CD14-positive monocyte (primary cell): ENCODE results near the gene DLK2. TPM values are rescaled to one million over a fixed set of nuclear protein-coding genes. Genes with fewer than 3 reads are reported as not detected.

Source experiments
- DNase-seq, 3 donors: peaks; one replicate each; pipeline ENCODE4 v3.0.0-alpha.2; 2011 to 2022
- H2AFZ ChIP-seq: 2 replicates; pipeline ENCODE4 v1.6.0; 2012; ENCODE audit warnings: mild to moderate bottlenecking, low read depth, low read length, inconsistent platforms; ENCODE audit not compliant: insufficient read depth, poor library complexity, severe bottlenecking
- H3K27ac ChIP-seq, 2 donors: 1 replicate in 1 of 2; 2 replicates in 1 of 2; pipeline ENCODE4 v1.5.1; 2012 to 2013; ENCODE audit warnings: low read length in 2 of 2, control low read depth in 1 of 2, inconsistent platforms in 1 of 2, low read depth in 1 of 2, mild to moderate bottlenecking in 1 of 2
- H3K27me3 ChIP-seq, 2 donors: one replicate each; pipeline versions ENCODE4 v1.6.0 to v1.6.1; 2011 to 2013; ENCODE audit warnings: low read length in 2 of 2; ENCODE audit not compliant: control insufficient read depth in 2 of 2, insufficient read depth in 2 of 2
- H3K36me3 ChIP-seq, 2 donors: replicated peaks in 1 of 2; 1 replicate in 1 of 2; 2 replicates in 1 of 2; pipeline versions ENCODE4 v1.5.1 to v1.6.1; 2012 to 2013; ENCODE audit warnings: low read length in 2 of 2, control low read depth in 1 of 2, inconsistent platforms in 1 of 2, mild to moderate bottlenecking in 1 of 2; ENCODE audit not compliant: insufficient read depth in 2 of 2, control insufficient read depth in 1 of 2
- H3K4me1 ChIP-seq, 2 donors: 1 replicate in 1 of 2; 2 replicates in 1 of 2; pipeline versions ENCODE4 v1.5.1 to v1.6.1; 2012 to 2013; ENCODE audit warnings: low read length in 2 of 2, control low read depth in 1 of 2, inconsistent platforms in 1 of 2, mild to moderate bottlenecking in 1 of 2, moderate library complexity in 1 of 2; ENCODE audit not compliant: insufficient read depth in 2 of 2, control insufficient read depth in 1 of 2
- H3K4me2 ChIP-seq: replicated peaks from 2 replicates; pipeline ENCODE3; 2012; ENCODE audit warnings: low read length, moderate library complexity, mild to moderate bottlenecking; ENCODE audit not compliant: poor library complexity, severe bottlenecking; ENCODE audit errors: extremely low read depth
- H3K4me3 ChIP-seq, 3 experiments: fragments of 200-600 bp in 1 of 3; sonication (generic) in 1 of 3; replicated peaks in 1 of 3; 1 replicate in 2 of 3; 2 replicates in 1 of 3; pipeline ENCODE4 v1.5.1; 2011 to 2013; ENCODE audit warnings: low read length in 3 of 3, mild to moderate bottlenecking in 3 of 3, control low read depth in 2 of 3, low read depth in 2 of 3, inconsistent platforms in 1 of 3, moderate library complexity in 1 of 3
- H3K79me2 ChIP-seq: 2 replicates; pipeline ENCODE4 v1.6.0; 2012; ENCODE audit warnings: mild to moderate bottlenecking, control low read depth, inconsistent platforms, low read length, moderate library complexity; ENCODE audit not compliant: insufficient read depth
- H3K9ac ChIP-seq: 2 replicates; pipeline ENCODE4 v1.6.0; 2017; ENCODE audit warnings: low read length, mild to moderate bottlenecking; ENCODE audit not compliant: insufficient read depth, poor library complexity, severe bottlenecking
- H3K9me3 ChIP-seq, 2 donors: replicated peaks in 1 of 2; 1 replicate in 1 of 2; 2 replicates in 1 of 2; pipeline versions ENCODE4 v1.5.1 to v1.6.1; 2012 to 2013; ENCODE audit warnings: low read length in 2 of 2, control low read depth in 1 of 2; ENCODE audit not compliant: control insufficient read depth in 1 of 2, insufficient read depth in 1 of 2
- H4K20me1 ChIP-seq: 2 replicates; pipeline ENCODE4 v1.6.0; 2012; ENCODE audit warnings: mild to moderate bottlenecking, low read length, control low read depth, moderate library complexity; ENCODE audit not compliant: insufficient read depth
- H3K27ac Mint-ChIP-seq, 7 donors: one replicate each; pipeline ENCODE4 v1.8.0; 2020; ENCODE audit warnings: mild to moderate bottlenecking in 7 of 7, mixed read lengths in 7 of 7, moderate library complexity in 6 of 7, inconsistent platforms in 2 of 7
- H3K27me3 Mint-ChIP-seq, 3 donors: one replicate each; pipeline ENCODE4 v1.8.0; 2021 to 2022; ENCODE audit warnings: low read depth in 3 of 3, mild to moderate bottlenecking in 3 of 3, mixed read lengths in 3 of 3, moderate library complexity in 3 of 3, inconsistent platforms in 1 of 3
- H3K36me3 Mint-ChIP-seq, 2 donors: one replicate each; pipeline ENCODE4 v1.8.0; 2020; ENCODE audit warnings: mixed read lengths in 2 of 2, inconsistent platforms in 1 of 2, mild to moderate bottlenecking in 1 of 2
- H3K4me1 Mint-ChIP-seq: one replicate; pipeline ENCODE4 v1.8.0; 2020; ENCODE audit warnings: mild to moderate bottlenecking, mixed read lengths
- H3K4me3 Mint-ChIP-seq, 2 donors: one replicate each; pipeline ENCODE4 v1.8.0; 2020; ENCODE audit warnings: mild to moderate bottlenecking in 2 of 2, mixed read lengths in 2 of 2, moderate library complexity in 1 of 2
- H3K9me3 Mint-ChIP-seq, 7 donors: one replicate each; pipeline ENCODE4 v1.8.0; 2020 to 2022; ENCODE audit warnings: mixed read lengths in 7 of 7, mild to moderate bottlenecking in 6 of 7, moderate library complexity in 6 of 7, inconsistent platforms in 2 of 7
- CTCF ChIP-seq: fragments of 200-600 bp; IDR thresholded peaks from one replicate; pipeline ENCODE4 v1.8.0; 2022; ENCODE audit warnings: antibody characterized with exemption, mild to moderate bottlenecking
- WGBS: methylation state at CpG from one replicate; pipeline ENCODE4 v1.1.5; 2013; ENCODE audit warnings: missing lambda C conversion rate; ENCODE audit not compliant: insufficient coverage; 5-methylcytosine and 5-hydroxymethylcytosine counted together
- intact Hi-C, 2 donors: fragments of 100-400 bp; cut with micrococcal nuclease; formaldehyde crosslinking; loops; one replicate each; pipeline versions ENCODE4 v1.15.0 to v1.15.1; 2023
- polyA plus RNA-seq, 3 donors: library from polyadenylated mRNA; depleted of rRNA in 1 of 3; unstranded in 2 of 3; stranded (reverse) in 1 of 3; fragments of 300-500 nt in 2 of 3; fragments of >200 nt in 1 of 3; fragmentation: Illumina TruSeq in 2 of 3; gene quantifications; 1 replicate in 2 of 3; 2 replicates in 1 of 3; pipeline ENCODE4 v1.2.3, GENCODE V29; 2012 to 2021

The DLK2 gene
- polyA plus RNA-seq, 3 donors = 0.08 TPM; not detected in 2

DNA sequence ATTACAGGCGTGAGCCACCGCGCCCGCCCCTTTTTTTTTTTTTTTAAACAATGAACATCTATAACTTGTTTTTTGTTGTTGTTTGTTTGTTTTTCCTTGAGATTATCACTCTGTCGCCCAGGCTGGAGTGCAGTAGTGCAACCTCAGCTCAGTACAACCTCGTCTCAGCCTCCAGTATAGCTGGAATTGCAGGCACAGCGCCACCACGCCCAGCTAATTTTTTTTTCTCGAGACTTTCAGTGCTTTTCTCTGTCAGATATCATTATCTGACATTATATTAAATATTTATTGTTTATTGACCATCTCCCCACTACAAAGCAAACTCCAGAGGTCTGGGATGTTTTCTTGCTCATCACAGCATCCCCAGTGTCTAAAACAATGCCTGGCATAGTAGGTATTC lies 2.3 kb upstream of the DLK2 start:
- TF ChIP-seq CTCF = no peak
- Mint-ChIP-seq H3K36me3 (peaks cover 19 to 22% of the 10 kb centered on the region in 2 donors), H3K4me1 (peaks cover 14% of the 10 kb centered on the region), H3K27ac (no peak overlapping the region), H3K27me3 (peaks cover 52 to 60% (median 54%) of the 10 kb centered on the region in 3 donors), H3K9me3 (peaks cover 0 to 25% (median 8%) of the 10 kb centered on the region in 7 donors), H3K4me3 (peak overlapping the region in 1 of 2 donors; percentile 97)
- no peak for DNase-seq
- no peak overlapping the region for H3K9ac ChIP-seq
- H3K27ac ChIP-seq = no peak overlapping the region
- no peaks in the 10 kb centered on the region for H3K9me3 ChIP-seq
- WGBS = no CpG with 5 or more reads among the region's 9 CpGs
- H3K36me3 ChIP-seq = peaks cover 4 to 9% of the 10 kb centered on the region in 2 donors
- H3K79me2 ChIP-seq = no peaks in the 10 kb centered on the region
- peaks cover 12 to 20% of the 10 kb centered on the region in 2 donors for H3K4me1 ChIP-seq
- intact Hi-C loops = no loop called here
- H2AFZ ChIP-seq = no peak overlapping the region
- peaks cover 17 to 35% of the 10 kb centered on the region in 2 donors for H3K27me3 ChIP-seq
- H4K20me1 ChIP-seq = no peaks in the 10 kb centered on the region
- H3K4me2 ChIP-seq = no peak overlapping the region
- H3K4me3 ChIP-seq = no peak overlapping the region

- intact Hi-C loops = loop anchor here (1.0 to 2.0 kb wide), 2 partner anchors 51 to 52 kb away; no protein-coding TSS in a partner anchor
- H3K79me2 ChIP-seq = no peaks in the 10 kb centered on the region
- H3K27ac ChIP-seq = no peak overlapping the region
- H3K27me3 Mint-ChIP-seq = peaks cover 37 to 45% (median 41%) of the 10 kb centered on the region in 3 donors
- peak; percentile 62 to 75 (median 62) for DNase-seq
- peaks cover 12 to 20% of the 10 kb centered on the region in 2 donors for H3K4me1 ChIP-seq
- peaks cover 25 to 35% of the 10 kb centered on the region in 2 donors for H3K36me3 ChIP-seq
- peaks cover 44% of the 10 kb centered on the region in 2 donors for H3K36me3 Mint-ChIP-seq
- peak; percentile 68 for TF ChIP-seq CTCF
- H3K9me3 Mint-ChIP-seq = peaks cover 0 to 25% (median 8%) of the 10 kb centered on the region in 7 donors
- peak overlapping the region; percentile 44 to 88 (median 51) for H3K4me3 ChIP-seq
- no peaks in the 10 kb centered on the region for H3K9me3 ChIP-seq
- peak overlapping the region; percentile 79 to 89 for H3K4me3 Mint-ChIP-seq
- peak overlapping the region; percentile 74 for H2AFZ ChIP-seq
- WGBS = under 1% methylated on average over 65 of the region's 97 CpGs
- peak overlapping the region in 1 of 7 donors; percentile 30 for H3K27ac Mint-ChIP-seq
- H3K9ac ChIP-seq = peak overlapping the region; percentile 59
- no peaks in the 10 kb centered on the region for H4K20me1 ChIP-seq
- peak overlapping the region; percentile 100 for H3K4me2 ChIP-seq
- H3K4me1 Mint-ChIP-seq = peaks cover 14% of the 10 kb centered on the region
- H3K27me3 ChIP-seq = peaks cover 17 to 33% of the 10 kb centered on the region in 2 donors
Measured at GRCh38 chr6:43454696-43455530, 435 bp downstream of the DLK2 start.
